ENCODE results near the gene COL6A2. TPM values are rescaled to one million over a fixed set of nuclear protein-coding genes. Genes with fewer than 3 reads are reported as not detected.

The COL6A2 gene
- total RNA-seq, 1 experiment from 2014 or later = 129 TPM

GRCh38 chr21:46155514-46156377 is 57.8 kb downstream of the COL6A2 start, which contains the start of gene FTCD:
TSS of gene FTCD (minus strand) at chr21:46155579. CDS start at chr21:46155523, 56 bp downstream.
- no peak within 1 kb of the TSS for H2BK5ac ChIP-seq (ENCODE audit: insufficient read length, low read length)
- TF ChIP-seq, protein P1, sequence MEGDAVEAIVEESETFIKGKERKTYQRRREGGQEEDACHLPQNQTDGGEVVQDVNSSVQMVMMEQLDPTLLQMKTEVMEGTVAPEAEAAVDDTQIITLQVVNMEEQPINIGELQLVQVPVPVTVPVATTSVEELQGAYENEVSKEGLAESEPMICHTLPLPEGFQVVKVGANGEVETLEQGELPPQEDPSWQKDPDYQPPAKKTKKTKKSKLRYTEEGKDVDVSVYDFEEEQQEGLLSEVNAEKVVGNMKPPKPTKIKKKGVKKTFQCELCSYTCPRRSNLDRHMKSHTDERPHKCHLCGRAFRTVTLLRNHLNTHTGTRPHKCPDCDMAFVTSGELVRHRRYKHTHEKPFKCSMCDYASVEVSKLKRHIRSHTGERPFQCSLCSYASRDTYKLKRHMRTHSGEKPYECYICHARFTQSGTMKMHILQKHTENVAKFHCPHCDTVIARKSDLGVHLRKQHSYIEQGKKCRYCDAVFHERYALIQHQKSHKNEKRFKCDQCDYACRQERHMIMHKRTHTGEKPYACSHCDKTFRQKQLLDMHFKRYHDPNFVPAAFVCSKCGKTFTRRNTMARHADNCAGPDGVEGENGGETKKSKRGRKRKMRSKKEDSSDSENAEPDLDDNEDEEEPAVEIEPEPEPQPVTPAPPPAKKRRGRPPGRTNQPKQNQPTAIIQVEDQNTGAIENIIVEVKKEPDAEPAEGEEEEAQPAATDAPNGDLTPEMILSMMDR (conservative IDR thresholded peaks at IDR 0.05) = no peak
- H3K4ac ChIP-seq (ENCODE audit: low read depth, low read length) = no peak within 1 kb of the TSS
- no peak within 1 kb of the TSS for H4K8ac ChIP-seq (replicated peaks; ENCODE audit: insufficient read length, low read depth, low read length)
- H2BK12ac ChIP-seq (ENCODE audit: insufficient read length, low read depth, low read length) = no peak within 1 kb of the TSS
- no peak within 1 kb of the TSS for H2AFZ ChIP-seq (ENCODE audit: low read length)
- H3K27me3 ChIP-seq (ENCODE audit: insufficient read depth, low read length) = no peaks in the 10 kb centered on the region
- no peak within 1 kb of the TSS for H2BK120ac ChIP-seq (ENCODE audit: low read depth, low read length, poor library complexity, severe bottlenecking)
- no peak within 1 kb of the TSS for H2BK20ac ChIP-seq (ENCODE audit: low read depth, low read length, poor library complexity, severe bottlenecking)
- no peak within 1 kb of the TSS for H3K56ac ChIP-seq (ENCODE audit: insufficient read length, low read depth, low read length)
- peaks cover 6 to 11% of the 10 kb centered on the region in 2 experiments for H3K4me1 Mint-ChIP-seq
- no peaks in the 10 kb centered on the region for H3K79me2 ChIP-seq (ENCODE audit: insufficient read depth, low read length)
- WGBS (ENCODE audit: extremely low coverage, insufficient read length, low lambda C conversion rate) = no CpG with 5 or more reads among the region's 34 CpGs
- no peak within 1 kb of the TSS for H3K4me2 ChIP-seq (ENCODE audit: insufficient read depth, insufficient read length, low read length)
- DNase-seq = peak; percentile 27
- H4K20me1 ChIP-seq (ENCODE audit: control insufficient read depth, insufficient read depth, insufficient read length) = no peaks in the 10 kb centered on the region
- H3K23me2 ChIP-seq (ENCODE audit: insufficient read length, low read depth, low read length, poor library complexity, severe bottlenecking) = no peaks in the 10 kb centered on the region
- H3K18ac ChIP-seq (ENCODE audit: insufficient read length, low read depth, low read length) = no peak within 1 kb of the TSS
- H3T11ph ChIP-seq (ENCODE audit: low read length) = no peak within 1 kb of the TSS
- H3K9ac ChIP-seq (ENCODE audit: extremely low read depth, insufficient read length, low read length) = no peak within 1 kb of the TSS
- H3K14ac ChIP-seq (ENCODE audit: insufficient read depth, low read length) = no peak within 1 kb of the TSS
- peak within 1 kb of the TSS; percentile 1 to 42 (median 24); a peak in 3 of 7 replicates for H3K27ac Mint-ChIP-seq
- H3K27ac ChIP-seq (ENCODE audit: insufficient read length, low read depth, low read length) = no peak within 1 kb of the TSS
- H3K36me3 Mint-ChIP-seq (ENCODE audit: insufficient read depth in 1 of 3, low read depth in 3 of 3) = peaks cover 5 to 7% (median 7%) of the 10 kb centered on the region in 3 experiments; a peak in 4 of 7 replicates
- no peak within 1 kb of the TSS for H4K91ac ChIP-seq (ENCODE audit: insufficient read length, low read depth, low read length)
- H3K4me3 Mint-ChIP-seq = no peak within 1 kb of the TSS; a peak in 1 of 5 replicates
- no peak within 1 kb of the TSS for H2AK5ac ChIP-seq (ENCODE audit: insufficient read length, low read length)
- H3K79me1 ChIP-seq (ENCODE audit: insufficient read depth, low read depth, low read length, poor library complexity, severe bottlenecking) = no peaks in the 10 kb centered on the region
- no peaks in the 10 kb centered on the region; the same call in 1 of the 2 replicates for H3K4me1 ChIP-seq (ENCODE audit: insufficient read depth, low read length)
- H3K27me3 Mint-ChIP-seq (ENCODE audit: low read depth) = no peaks in the 10 kb centered on the region
- no peak within 1 kb of the TSS for H2BK15ac ChIP-seq (ENCODE audit: low read depth, low read length)
- no peak within 1 kb of the TSS for H3K23ac ChIP-seq (ENCODE audit: insufficient read length, low read depth, low read length)
- no peaks in the 10 kb centered on the region for H3K9me3 ChIP-seq (ENCODE audit: control insufficient read depth, low read depth, low read length)
- peaks cover 5 to 6% of the 10 kb centered on the region in 2 experiments; a peak in 2 of 5 replicates for H3K9me3 Mint-ChIP-seq
- no peak within 1 kb of the TSS for H4K5ac ChIP-seq (ENCODE audit: insufficient read length, low read depth, low read length)

Data from H9 (cell line).